K562 treated with DMSO at 1 percent for 12 hours (cell line): Measurements from ENCODE around the gene DEGS2. TPM values are rescaled to one million over a fixed set of nuclear protein-coding genes. Genes with fewer than 3 reads are reported as not detected.

Source experiments
- total RNA-seq: library from RNA; unstranded; fragments of 300-600 nt; gene quantifications from 2 replicates; pipeline ENCODE4 v1.2.3, GENCODE V29; 2022; ENCODE audit not compliant: insufficient read depth

DEGS2 gene
- total RNA-seq = 1.4 and 4.3 TPM in 2 replicates

GRCh38 chr14:100159094-100159864, at the start of gene DEGS2:
Gene DEGS2, minus strand, starts transcription at chr14:100159645. Its CDS starts 58 bp downstream, at chr14:100159587.

Other genes starting within 250 kb of the DEGS2 start
- 21.4 and 38.4 TPM in 2 replicates for gene EVL, start 94.2 kb downstream of the DEGS2 start, total RNA-seq
- 17.4 and 40.5 TPM in 2 replicates for gene YY1, start 79.5 kb upstream of the DEGS2 start, total RNA-seq
- gene SLC25A29, start 146.8 kb upstream of the DEGS2 start, total RNA-seq = 3.0 and 4.0 TPM in 2 replicates
- not detected in 2 replicates for gene SLC25A47, start 163.7 kb upstream of the DEGS2 start, total RNA-seq
- 14.3 and 16.3 TPM in 2 replicates for gene WDR25, start 216.8 kb upstream of the DEGS2 start, total RNA-seq